ACC112 (cell line): ENCODE results near the gene NAV2.

Source experiments
- H2AFZ ChIP-seq: fragments of 200-600 bp; sonication (generic); one replicate; pipeline ENCODE4 v1.6.0; 2017; ENCODE audit warnings: antibody characterized with exemption, low read length; ENCODE audit not compliant: unreplicated experiment
- H3K27ac ChIP-seq: fragments of 200-600 bp; sonication (generic); 2 replicates; pipeline ENCODE4 v1.5.1; 2014; ENCODE audit warnings: low read depth, mild to moderate bottlenecking, antibody characterized with exemption, low read length, moderate library complexity
- H3K27me3 ChIP-seq: fragments of 200-600 bp; sonication (generic); 2 replicates; pipeline ENCODE4 v1.6.1; 2014; ENCODE audit warnings: mild to moderate bottlenecking, antibody characterized with exemption, low read length, moderate library complexity, mixed read lengths; ENCODE audit not compliant: insufficient read depth
- H3K36me3 ChIP-seq: fragments of 200-600 bp; sonication (generic); 2 replicates; pipeline ENCODE4 v1.6.1; 2016; ENCODE audit warnings: mild to moderate bottlenecking, antibody characterized with exemption, low read length, moderate library complexity, mixed read lengths; ENCODE audit not compliant: insufficient read depth
- H3K4me1 ChIP-seq: fragments of 200-600 bp; sonication (generic); one replicate; pipeline ENCODE4 v1.6.1; 2016; ENCODE audit warnings: low read length, mixed read lengths; ENCODE audit not compliant: insufficient read depth, unreplicated experiment, control insufficient read depth
- H3K4me3 ChIP-seq: fragments of 200-600 bp; sonication (generic); 2 replicates; pipeline ENCODE4 v1.5.1; 2014; ENCODE audit warnings: mild to moderate bottlenecking, low read depth, low read length
- H3K79me2 ChIP-seq: fragments of 200-600 bp; sonication (generic); one replicate; pipeline ENCODE4 v1.6.0; 2016; ENCODE audit warnings: low read length; ENCODE audit not compliant: control insufficient read depth, unreplicated experiment, insufficient read depth

NAV2 gene

GRCh38 chr11:19712281-19713195 lies at the start of gene NAV2:
NAV2 (plus strand) TSS chr11:19712837; CDS start chr11:19713696, 859 bp downstream.
- no peaks in the 10 kb centered on the region for H3K27me3 ChIP-seq
- H3K36me3 ChIP-seq: peaks cover 7% of the 10 kb centered on the region; the same call in 1 of the 2 replicates
- H3K79me2 ChIP-seq: peaks cover 82% of the 10 kb centered on the region
- H3K27ac ChIP-seq: peak within 1 kb of the TSS; percentile 95
- H2AFZ ChIP-seq: peak within 1 kb of the TSS; percentile 47
- H3K4me1 ChIP-seq: peaks cover 41% of the 10 kb centered on the region
- H3K4me3 ChIP-seq: peak within 1 kb of the TSS; percentile 82

- Histone ChIP-seq H2AFZ (no peak overlapping the region), H3K79me2 (peaks cover 30% of the 10 kb centered on the region), H3K27me3 (no peaks in the 10 kb centered on the region), H3K27ac (no peak overlapping the region), H3K4me3 (no peak overlapping the region), H3K36me3 (no peaks in the 10 kb centered on the region), H3K4me1 (peaks cover 49% of the 10 kb centered on the region)
Observed at GRCh38 chr11:19663206-19663605, 49.4 kb upstream of the NAV2 start.

GRCh38 chr11:19664886-19665548 lies 47.6 kb upstream of the NAV2 start:
- Histone ChIP-seq H2AFZ (no peak overlapping the region), H3K27ac (peak overlapping the region; percentile 43; the same call in 1 of the 2 replicates), H3K36me3 (no peaks in the 10 kb centered on the region), H3K27me3 (no peaks in the 10 kb centered on the region), H3K4me1 (peaks cover 55% of the 10 kb centered on the region), H3K4me3 (peak overlapping the region; percentile 20; the same call in 1 of the 2 replicates), H3K79me2 (peaks cover 40% of the 10 kb centered on the region)

GRCh38 chr11:19666951-19667350 lies 45.7 kb upstream of the NAV2 start:
- peaks cover 34% of the 10 kb centered on the region for H3K79me2 ChIP-seq
- H3K4me1 ChIP-seq: peaks cover 62% of the 10 kb centered on the region
- H3K27ac ChIP-seq: no peak overlapping the region
- no peak overlapping the region for H2AFZ ChIP-seq
- no peak overlapping the region for H3K4me3 ChIP-seq
- no peaks in the 10 kb centered on the region for H3K36me3 ChIP-seq
- H3K27me3 ChIP-seq: no peaks in the 10 kb centered on the region

- Histone ChIP-seq H3K27me3 (no peaks in the 10 kb centered on the region), H3K36me3 (no peaks in the 10 kb centered on the region), H3K79me2 (peaks cover 23% of the 10 kb centered on the region), H3K27ac (peak overlapping the region; percentile 82; the same call in 1 of the 2 replicates), H3K4me1 (peaks cover 78% of the 10 kb centered on the region), H2AFZ (no peak overlapping the region), H3K4me3 (no peak overlapping the region)
Observed at GRCh38 chr11:19669511-19669910, 43.1 kb upstream of the NAV2 start.

GRCh38 chr11:19670030-19670791 lies 42.4 kb upstream of the NAV2 start:
- peaks cover 71% of the 10 kb centered on the region for H3K4me1 ChIP-seq
- H3K27ac ChIP-seq: peak overlapping the region; percentile 2; the same call in 1 of the 2 replicates
- no peak overlapping the region for H3K4me3 ChIP-seq
- H2AFZ ChIP-seq: no peak overlapping the region
- H3K79me2 ChIP-seq: peaks cover 26% of the 10 kb centered on the region
- no peaks in the 10 kb centered on the region for H3K27me3 ChIP-seq
- no peaks in the 10 kb centered on the region for H3K36me3 ChIP-seq

- Histone ChIP-seq H3K27me3 (no peaks in the 10 kb centered on the region), H3K27ac (no peak overlapping the region), H3K4me1 (peaks cover 53% of the 10 kb centered on the region), H2AFZ (no peak overlapping the region), H3K79me2 (peaks cover 21% of the 10 kb centered on the region), H3K4me3 (no peak overlapping the region), H3K36me3 (no peaks in the 10 kb centered on the region)
Observed at GRCh38 chr11:19672586-19673206, 39.9 kb upstream of the NAV2 start.

- Histone ChIP-seq H2AFZ (no peak overlapping the region), H3K27ac (no peak overlapping the region), H3K4me1 (peaks cover 42% of the 10 kb centered on the region), H3K4me3 (no peak overlapping the region), H3K79me2 (peaks cover 20% of the 10 kb centered on the region), H3K27me3 (no peaks in the 10 kb centered on the region), H3K36me3 (no peaks in the 10 kb centered on the region)
Observed at GRCh38 chr11:19673924-19674729, 38.5 kb upstream of the NAV2 start.

- H3K27me3 ChIP-seq: no peaks in the 10 kb centered on the region
- no peak overlapping the region for H3K27ac ChIP-seq
- H3K4me3 ChIP-seq: no peak overlapping the region
- H3K4me1 ChIP-seq: peaks cover 40% of the 10 kb centered on the region
- H2AFZ ChIP-seq: no peak overlapping the region
- peaks cover 13% of the 10 kb centered on the region for H3K79me2 ChIP-seq
- no peaks in the 10 kb centered on the region for H3K36me3 ChIP-seq
Observed at GRCh38 chr11:19674836-19675235, 37.8 kb upstream of the NAV2 start.
